BJ (cell line): ENCODE data around the gene HIPK2. TPM values are rescaled to one million over a fixed set of nuclear protein-coding genes. Genes with fewer than 3 reads are reported as not detected.

ENCODE experiments used
- CTCF ChIA-PET: fragments of 350-600 bp; formaldehyde crosslinking; extraction: SDS; loops from one replicate; lab custom pipeline; 2021; ENCODE audit warnings: antibody characterized with exemption, inconsistent platforms; lab: Yijun Ruan, JAX
- POLR2A ChIA-PET: fragments of 300-600 bp; sonication (Branson Sonifier 250); formaldehyde crosslinking; extraction: SDS; loops from one replicate; lab custom pipeline; 2021; ENCODE audit warnings: antibody characterized with exemption; lab: Charles Lee
- DNase-seq: peaks from one replicate; pipeline ENCODE4 v3.0.0-alpha.2; 2011; ENCODE audit warnings: low read depth
- H3K27me3 ChIP-seq: 2 replicates; pipeline ENCODE4 v1.6.0; 2011; ENCODE audit warnings: low read length; ENCODE audit not compliant: control insufficient read depth, insufficient read depth
- H3K36me3 ChIP-seq: 2 replicates; pipeline ENCODE4 v1.5.1; 2011; ENCODE audit warnings: low read length; ENCODE audit not compliant: control insufficient read depth, insufficient read depth
- H3K4me3 ChIP-seq: 2 replicates; pipeline ENCODE4 v1.5.1; 2011; ENCODE audit warnings: low read depth, mild to moderate bottlenecking, control low read depth, low read length
- polyA plus RNA-seq: library from polyadenylated mRNA; depleted of rRNA; stranded (reverse); fragments of >200 nt; gene quantifications from 2 replicates; pipeline ENCODE4 v1.2.3, GENCODE V29; 2011
- TF ChIP-seq, protein P1 (sequence below): IDR thresholded peaks from 2 replicates; pipeline ENCODE4 v1.5.1; 2011; ENCODE audit warnings: low read depth, mild to moderate bottlenecking, control low read depth, inconsistent platforms, low read length, moderate library complexity; ENCODE audit not compliant: insufficient read depth

Gene HIPK2
- polyA plus RNA-seq, 1 experiment, result 3.6 TPM

DNA sequence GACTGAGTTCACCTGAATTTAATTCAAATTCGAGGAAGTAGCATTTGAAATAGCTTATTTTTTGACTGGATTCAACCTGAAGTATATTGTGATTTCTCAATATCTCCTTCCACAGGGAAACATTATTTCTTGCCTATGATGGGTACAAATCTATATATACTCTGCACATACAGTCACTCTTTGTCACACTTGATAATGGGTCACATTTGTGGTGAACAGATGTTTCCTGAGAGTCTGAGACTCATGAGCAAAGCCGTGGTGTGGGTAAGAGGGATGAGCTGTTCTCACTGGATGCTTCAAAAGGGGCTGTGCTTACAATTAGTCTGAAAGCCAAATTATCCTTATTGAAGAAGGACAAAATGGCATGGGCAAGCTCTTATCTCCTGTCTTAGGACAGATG is 33.3 kb upstream of the HIPK2 start:
- Histone ChIP-seq H3K36me3 (no peaks in the 10 kb centered on the region), H3K27me3 (0 out of 2 replicates have a peak, but pooled peaks cover 3% of the 10 kb centered on the region), H3K4me3 (no peak overlapping the region)
- CTCF ChIA-PET, result interaction anchor here (0.8 to 1.6 kb wide), 2 partner anchors 10 to 11 kb away, joined by 3 read pairs; no protein-coding TSS in a partner anchor
- DNase-seq, result no peak
- POLR2A ChIA-PET, result no interaction called here
- TF ChIP-seq, protein P1, sequence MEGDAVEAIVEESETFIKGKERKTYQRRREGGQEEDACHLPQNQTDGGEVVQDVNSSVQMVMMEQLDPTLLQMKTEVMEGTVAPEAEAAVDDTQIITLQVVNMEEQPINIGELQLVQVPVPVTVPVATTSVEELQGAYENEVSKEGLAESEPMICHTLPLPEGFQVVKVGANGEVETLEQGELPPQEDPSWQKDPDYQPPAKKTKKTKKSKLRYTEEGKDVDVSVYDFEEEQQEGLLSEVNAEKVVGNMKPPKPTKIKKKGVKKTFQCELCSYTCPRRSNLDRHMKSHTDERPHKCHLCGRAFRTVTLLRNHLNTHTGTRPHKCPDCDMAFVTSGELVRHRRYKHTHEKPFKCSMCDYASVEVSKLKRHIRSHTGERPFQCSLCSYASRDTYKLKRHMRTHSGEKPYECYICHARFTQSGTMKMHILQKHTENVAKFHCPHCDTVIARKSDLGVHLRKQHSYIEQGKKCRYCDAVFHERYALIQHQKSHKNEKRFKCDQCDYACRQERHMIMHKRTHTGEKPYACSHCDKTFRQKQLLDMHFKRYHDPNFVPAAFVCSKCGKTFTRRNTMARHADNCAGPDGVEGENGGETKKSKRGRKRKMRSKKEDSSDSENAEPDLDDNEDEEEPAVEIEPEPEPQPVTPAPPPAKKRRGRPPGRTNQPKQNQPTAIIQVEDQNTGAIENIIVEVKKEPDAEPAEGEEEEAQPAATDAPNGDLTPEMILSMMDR, result no peak

DNA sequence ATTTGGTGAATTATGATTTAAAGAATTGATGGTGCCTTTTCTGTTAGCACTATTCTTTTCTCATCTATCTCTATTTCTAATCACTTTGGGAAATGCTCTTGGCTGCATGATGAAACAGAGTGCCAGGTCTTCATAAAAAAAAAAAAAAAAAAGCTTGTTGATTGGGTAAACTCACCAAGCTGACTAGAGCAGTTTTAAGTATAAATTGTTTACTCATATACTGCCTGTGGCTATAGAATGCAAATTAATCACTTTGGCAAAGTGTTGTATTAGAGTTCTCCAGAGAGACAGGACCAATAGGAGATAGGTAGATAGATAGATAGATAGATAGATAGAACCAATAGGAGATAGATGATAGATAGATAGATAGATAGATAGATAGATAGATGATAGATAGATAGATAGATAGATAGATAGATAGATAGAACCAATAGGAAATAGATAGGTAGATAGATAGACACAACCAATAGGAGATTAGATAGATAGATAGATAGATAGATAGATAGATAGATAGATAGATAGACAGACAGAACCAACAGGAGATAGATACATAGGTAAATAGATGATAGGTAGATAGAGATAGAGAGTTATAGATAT is 31.1 kb upstream of the HIPK2 start:
- CTCF ChIA-PET, result no interaction called here
- no peak for DNase-seq
- POLR2A ChIA-PET, result no interaction called here
- H3K27me3 ChIP-seq, result 0 out of 2 replicates have a peak, but pooled peaks cover 1% of the 10 kb centered on the region
- TF ChIP-seq, protein P1, result no peak
- H3K36me3 ChIP-seq, result no peaks in the 10 kb centered on the region
- no peak overlapping the region for H3K4me3 ChIP-seq

DNA sequence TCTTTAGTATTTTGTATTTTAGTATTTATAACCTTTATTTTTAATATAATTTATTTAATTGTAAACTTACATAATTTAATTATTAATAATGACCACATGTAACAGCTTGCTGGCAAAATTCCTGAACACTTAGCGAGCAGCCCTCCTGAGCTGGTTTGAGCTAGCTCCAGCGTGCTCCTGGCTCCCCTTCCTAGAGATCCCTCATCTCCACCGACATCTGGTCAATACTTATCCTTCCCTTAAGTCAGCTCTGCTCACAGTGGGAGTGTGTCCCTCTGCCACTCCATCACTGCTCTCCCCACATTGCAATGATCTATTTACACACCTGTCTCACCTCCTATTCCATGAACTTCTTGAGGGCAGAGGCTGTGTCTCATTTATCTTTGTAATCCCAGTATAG is 30.6 kb upstream of the HIPK2 start:
- ChIA-PET CTCF (no interaction called here), POLR2A (no interaction called here)
- TF ChIP-seq, protein P1, result no peak
- Histone ChIP-seq H3K27me3 (0 out of 2 replicates have a peak, but pooled peaks cover 1% of the 10 kb centered on the region), H3K36me3 (no peaks in the 10 kb centered on the region), H3K4me3 (no peak overlapping the region)
- no peak for DNase-seq

DNA sequence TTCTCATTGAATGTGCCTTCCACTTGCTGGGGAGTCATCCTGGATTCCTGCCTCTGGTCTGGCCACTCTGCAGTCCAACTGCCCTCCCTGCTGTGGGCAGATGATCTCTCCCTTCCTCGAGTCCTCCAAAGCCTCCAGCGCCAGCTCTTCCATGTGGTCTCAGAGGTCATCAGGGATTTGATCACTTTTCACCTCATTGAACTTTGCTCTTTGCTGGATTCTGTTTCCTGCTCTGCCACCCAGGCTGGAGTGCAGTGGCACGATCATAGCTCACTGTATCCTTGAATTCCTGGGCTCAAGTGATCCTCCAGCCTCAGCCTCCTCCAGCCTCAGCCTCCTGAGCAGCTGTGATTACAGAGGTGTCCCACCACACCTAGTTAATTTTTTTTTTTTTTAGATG is 29.2 kb upstream of the HIPK2 start:
- no peaks in the 10 kb centered on the region for H3K36me3 ChIP-seq
- ChIA-PET CTCF (no interaction called here), POLR2A (no interaction called here)
- DNase-seq, result no peak
- H3K27me3 ChIP-seq, result 0 out of 2 replicates have a peak, but pooled peaks cover 1% of the 10 kb centered on the region
- TF ChIP-seq, protein P1, result no peak
- H3K4me3 ChIP-seq, result no peak overlapping the region

DNA sequence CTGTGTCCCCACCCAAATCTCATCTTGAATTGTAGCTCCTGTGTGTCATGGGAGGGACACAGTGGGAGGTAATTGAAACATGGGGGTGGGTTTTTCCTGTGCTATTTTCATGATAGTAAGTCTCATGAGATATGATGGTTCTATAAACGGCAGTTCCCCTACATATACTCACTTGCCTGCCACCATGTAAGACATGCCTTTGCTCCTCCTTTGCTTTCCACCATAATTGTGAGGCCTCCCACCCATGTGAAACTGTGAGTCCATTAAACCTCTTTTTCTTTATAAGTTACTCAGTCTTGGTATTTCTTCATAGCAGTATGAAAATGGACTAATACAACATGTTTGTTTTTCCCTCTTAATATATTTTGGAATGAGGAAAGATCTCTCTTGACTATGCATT is 26.8 kb upstream of the HIPK2 start:
- Histone ChIP-seq H3K27me3 (peaks cover 1% of the 10 kb centered on the region; the same call in 1 of the 2 replicates), H3K36me3 (no peaks in the 10 kb centered on the region), H3K4me3 (no peak overlapping the region)
- CTCF ChIA-PET, result interaction anchor here (0.6 kb wide), 1 partner anchor 39 kb away, joined by 3 read pairs; no protein-coding TSS in a partner anchor
- POLR2A ChIA-PET, result no interaction called here
- DNase-seq, result no peak
- TF ChIP-seq, protein P1, result no peak
